GM12865 (cell line): Measurements from ENCODE around the gene ITM2C.

ENCODE experiments used
- DNase-seq: peaks from one replicate; pipeline ENCODE4 v3.0.0; 2010; ENCODE audit warnings: low read depth
- H3K4me3 ChIP-seq: 2 replicates; pipeline ENCODE4 v1.5.1; 2011; ENCODE audit warnings: mild to moderate bottlenecking, low read depth, low read length, control low read depth
- TF ChIP-seq, protein P1 (sequence below): IDR thresholded peaks from 2 replicates; pipeline ENCODE4 v1.5.1; 2011; ENCODE audit warnings: low read length, control low read depth, low read depth, inconsistent platforms; ENCODE audit not compliant: insufficient read depth; ENCODE audit errors: missing control alignments

ITM2C gene

DNA sequence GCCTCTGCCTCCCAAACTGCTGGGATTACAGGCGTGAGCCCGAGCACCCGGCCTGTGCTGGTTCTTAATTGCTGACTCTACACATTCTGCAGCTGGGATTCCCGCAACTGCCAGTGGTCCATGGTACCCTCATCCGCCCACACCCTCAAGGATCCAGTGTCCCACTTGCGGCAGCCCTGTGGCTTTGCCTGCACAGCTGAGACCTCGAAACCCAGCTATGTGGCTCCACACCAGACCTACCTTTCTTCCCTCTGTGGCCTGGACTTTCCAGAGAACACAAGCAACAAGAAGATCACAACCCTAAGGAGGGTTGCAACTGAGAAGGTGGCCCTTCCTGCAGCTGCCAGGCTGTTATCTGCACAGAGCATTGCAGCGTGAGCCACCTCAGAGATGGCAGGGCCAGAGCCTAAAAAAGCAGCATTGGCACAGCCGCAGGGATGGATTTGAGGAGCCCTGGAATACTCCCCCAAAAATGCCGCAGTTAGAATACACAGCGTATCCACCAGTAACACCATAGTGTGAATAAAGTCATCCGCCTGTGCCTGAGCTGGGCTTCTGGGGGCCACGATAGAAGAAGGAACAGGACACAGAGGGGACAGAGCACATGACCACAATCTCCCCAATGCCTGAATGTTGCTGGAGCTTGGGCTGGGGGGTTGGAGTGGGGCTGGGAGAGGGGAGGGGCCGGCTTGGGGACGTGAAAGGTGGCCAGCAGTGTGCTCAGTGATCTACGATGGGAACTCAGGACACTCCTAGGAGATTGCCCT, 58.4 kb downstream of the ITM2C start:
- DNase-seq = peak; percentile 70
- H3K4me3 ChIP-seq = peak overlapping the region; percentile 75
- TF ChIP-seq, protein P1, sequence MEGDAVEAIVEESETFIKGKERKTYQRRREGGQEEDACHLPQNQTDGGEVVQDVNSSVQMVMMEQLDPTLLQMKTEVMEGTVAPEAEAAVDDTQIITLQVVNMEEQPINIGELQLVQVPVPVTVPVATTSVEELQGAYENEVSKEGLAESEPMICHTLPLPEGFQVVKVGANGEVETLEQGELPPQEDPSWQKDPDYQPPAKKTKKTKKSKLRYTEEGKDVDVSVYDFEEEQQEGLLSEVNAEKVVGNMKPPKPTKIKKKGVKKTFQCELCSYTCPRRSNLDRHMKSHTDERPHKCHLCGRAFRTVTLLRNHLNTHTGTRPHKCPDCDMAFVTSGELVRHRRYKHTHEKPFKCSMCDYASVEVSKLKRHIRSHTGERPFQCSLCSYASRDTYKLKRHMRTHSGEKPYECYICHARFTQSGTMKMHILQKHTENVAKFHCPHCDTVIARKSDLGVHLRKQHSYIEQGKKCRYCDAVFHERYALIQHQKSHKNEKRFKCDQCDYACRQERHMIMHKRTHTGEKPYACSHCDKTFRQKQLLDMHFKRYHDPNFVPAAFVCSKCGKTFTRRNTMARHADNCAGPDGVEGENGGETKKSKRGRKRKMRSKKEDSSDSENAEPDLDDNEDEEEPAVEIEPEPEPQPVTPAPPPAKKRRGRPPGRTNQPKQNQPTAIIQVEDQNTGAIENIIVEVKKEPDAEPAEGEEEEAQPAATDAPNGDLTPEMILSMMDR = no peak

DNA sequence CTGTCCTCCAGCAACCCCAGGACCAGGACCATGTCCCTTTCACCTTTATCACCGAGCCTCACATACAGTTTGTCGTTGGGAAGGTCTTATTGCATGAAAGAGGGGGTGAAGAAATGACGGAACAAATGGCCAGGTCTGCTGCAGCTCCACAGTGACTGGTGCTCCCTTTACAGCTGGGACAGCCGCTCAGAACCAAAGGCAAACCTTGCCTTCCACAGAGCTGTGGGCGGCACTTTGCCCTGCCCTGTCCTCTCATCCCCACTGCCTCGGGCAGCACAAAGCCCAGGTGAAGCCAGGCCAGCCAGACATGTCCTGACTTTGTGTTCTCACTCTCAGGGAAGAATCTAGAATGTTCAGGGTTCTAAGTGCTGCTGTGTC, 59.3 kb downstream of the ITM2C start:
- H3K4me3 ChIP-seq = peak overlapping the region; percentile 75
- peak; percentile 44 for DNase-seq
- TF ChIP-seq, protein P1 = no peak

DNA sequence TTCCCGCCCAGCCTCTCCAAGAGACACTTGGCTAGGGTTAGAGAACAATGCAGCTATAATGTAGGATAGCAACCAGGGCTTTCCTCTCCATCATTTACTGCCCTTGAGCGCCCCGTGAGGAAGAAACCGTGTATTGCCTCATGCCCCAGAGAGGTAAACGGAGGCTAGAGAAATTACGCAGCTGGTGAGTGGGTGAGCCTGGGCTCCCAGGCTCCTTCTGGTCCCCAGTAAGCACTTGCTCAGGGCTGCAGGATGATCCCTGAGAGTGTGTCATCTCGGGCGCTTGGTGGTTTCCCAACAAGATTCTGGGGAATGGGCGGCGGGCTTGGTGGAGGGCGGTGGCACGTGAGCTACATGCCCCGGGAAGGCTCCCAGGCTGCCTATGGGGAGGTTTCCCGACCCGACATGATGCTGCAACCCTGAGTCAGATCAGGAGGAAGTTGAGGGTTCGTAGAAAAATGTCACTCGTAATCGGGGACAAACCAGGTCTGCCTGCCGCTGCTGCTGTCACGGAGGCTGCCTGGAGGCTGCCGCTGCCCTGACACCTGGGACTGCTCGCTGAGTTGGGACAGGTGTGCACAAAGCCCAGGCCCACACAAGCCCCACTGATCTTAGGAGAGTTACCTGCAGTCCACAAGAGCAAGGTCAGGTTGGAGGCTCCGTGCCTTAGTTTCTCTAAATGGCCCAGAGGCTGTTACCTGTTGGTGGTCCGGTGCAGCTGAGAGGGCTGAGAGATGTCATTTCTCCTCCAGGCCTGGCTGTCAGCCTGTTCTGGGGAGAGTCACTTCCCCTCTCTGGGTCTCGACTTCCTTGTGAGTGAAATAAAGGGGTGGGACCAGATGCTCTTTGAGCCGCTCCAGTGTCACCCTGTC, 60.0 kb downstream of the ITM2C start, which contains the start of gene GPR55:
Gene GPR55 (minus strand): TSS at position 773 of the 872 bp plus-strand sequence. CDS start 14,280 bp downstream, outside the sequence.
- TF ChIP-seq, protein P1 = peak; percentile 74
- peak; percentile 85 for DNase-seq
- H3K4me3 ChIP-seq = peak within 1 kb of the TSS; percentile 75

DNA sequence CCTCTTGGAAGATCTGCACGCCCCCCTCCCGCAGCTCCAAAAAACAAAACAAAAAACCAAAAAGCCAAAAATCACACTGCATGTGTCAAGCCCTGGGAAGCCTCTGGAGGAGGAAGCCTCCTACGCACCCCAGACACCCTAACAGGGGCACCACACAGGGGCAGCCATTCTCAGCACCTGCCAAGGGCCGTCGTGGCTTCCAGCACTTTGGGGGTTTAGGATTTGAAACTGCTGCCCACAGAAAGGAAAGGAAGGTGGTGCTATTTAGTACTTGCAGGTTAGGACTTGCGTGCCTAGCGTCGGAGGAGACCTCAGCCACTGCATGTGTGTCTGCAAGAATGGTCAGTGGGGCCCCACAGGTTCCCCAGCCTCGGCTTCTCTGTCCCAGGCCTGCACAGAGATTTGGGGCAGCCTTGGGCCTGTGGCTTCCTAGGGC, 60.7 kb downstream of the ITM2C start:
- peak; percentile 81 for DNase-seq
- TF ChIP-seq, protein P1 = no peak
- peak overlapping the region; percentile 75 for H3K4me3 ChIP-seq

DNA sequence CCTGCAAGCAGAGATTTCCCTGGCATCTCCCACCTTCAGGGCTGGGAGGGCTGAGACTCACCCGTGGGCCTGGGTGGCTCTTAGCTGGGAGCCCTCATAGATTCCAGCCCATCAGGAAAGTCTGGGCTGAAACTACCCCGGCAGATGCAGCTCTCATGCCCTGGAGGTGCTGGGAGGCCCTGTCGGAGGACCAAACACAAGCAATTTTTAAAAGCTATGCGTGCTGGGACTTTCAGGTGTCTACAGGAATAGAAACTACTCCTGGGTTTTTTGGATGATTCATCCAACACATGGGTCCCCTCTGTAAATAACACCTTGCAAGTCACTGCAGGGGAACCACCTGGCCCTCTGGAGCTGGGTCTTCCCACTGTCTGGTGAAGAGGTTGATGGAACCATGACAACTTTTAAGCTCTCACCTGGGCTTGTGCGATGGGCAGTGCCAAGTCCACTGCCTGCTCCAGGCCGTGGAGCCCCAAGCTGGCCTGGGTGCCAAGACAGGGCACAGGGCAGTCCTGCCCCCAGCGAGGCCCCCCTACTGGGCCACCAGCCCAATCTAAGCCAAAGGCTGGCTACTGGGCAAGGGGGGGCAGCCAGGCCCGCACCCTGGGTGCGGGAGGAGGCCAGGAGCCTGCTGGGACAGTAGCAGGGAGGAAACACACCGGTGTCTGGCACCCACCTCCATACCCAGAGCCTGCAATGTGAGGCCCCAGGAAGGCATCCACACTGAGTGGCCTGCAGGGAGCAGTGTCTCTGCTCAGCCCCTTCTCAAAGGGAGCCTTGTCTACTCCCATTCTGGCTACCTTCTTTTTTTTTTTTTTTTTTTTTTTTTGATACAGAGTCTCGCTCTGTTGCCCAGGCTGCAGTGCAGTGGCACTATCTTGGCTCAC, 61.4 kb downstream of the ITM2C start:
- TF ChIP-seq, protein P1 = peak; percentile 53
- DNase-seq = peak; percentile 90
- H3K4me3 ChIP-seq = peak overlapping the region; percentile 75

DNA sequence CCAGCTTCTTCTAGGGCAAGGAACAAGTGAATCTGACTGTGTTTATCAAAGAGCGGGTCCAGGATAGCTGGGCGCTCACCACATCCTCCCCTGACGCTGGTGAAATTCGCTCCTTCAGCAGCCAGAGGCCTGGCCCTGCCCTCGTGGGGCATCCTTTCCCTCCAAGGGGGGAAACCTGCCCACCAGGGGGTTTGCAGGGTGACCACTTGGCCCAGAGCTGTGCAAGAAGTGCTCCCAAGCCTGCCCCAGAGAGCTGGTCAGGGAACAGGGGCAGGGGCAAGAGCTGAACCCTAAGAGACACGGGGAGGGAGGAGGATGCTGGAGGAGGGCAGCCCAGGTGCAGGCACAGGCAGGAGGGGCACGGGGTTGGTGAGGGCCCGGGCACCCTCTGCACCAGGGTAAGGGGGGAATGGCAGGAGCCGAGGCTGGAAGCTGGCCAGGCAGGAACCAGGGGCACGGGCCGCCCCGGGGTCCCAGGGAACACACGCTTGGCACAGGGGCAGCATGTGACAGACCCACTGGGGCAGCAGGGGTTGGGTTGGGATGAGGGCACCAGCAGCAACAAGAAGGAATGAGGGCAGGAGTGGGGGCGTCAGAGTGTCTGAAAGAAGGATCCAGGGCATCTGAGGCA, 63.1 kb downstream of the ITM2C start:
- no peak for DNase-seq
- TF ChIP-seq, protein P1 = no peak
- H3K4me3 ChIP-seq = no peak overlapping the region
